Lower lobe of right lung (tissue), 2 donors: ENCODE data around the gene CTSS. TPM values are rescaled to one million over a fixed set of nuclear protein-coding genes. Genes with fewer than 3 reads are reported as not detected.

Experiments used
- ATAC-seq, 2 donors: fragments of 200-7000 bp; cut with Tn5 transposase; one replicate each; pipeline ENCODE4 v1.9.1; 2020 to 2022; ENCODE audit warnings: mild to moderate bottlenecking in 2 of 2, moderate library complexity in 2 of 2
- DNase-seq: peaks from one replicate; pipeline ENCODE4 v3.0.0-alpha.2; 2020
- H3K27ac ChIP-seq: fragments of 200-600 bp; one replicate; pipeline ENCODE4 v1.8.0; 2022
- H3K27me3 ChIP-seq: fragments of 200-600 bp; one replicate; pipeline ENCODE4 v1.8.0; 2022; ENCODE audit warnings: low read depth
- H3K36me3 ChIP-seq: fragments of 200-600 bp; one replicate; pipeline ENCODE4 v1.8.0; 2022; ENCODE audit warnings: mild to moderate bottlenecking
- H3K4me1 ChIP-seq: fragments of 200-600 bp; one replicate; pipeline ENCODE4 v1.8.0; 2022
- H3K4me3 ChIP-seq: fragments of 200-600 bp; one replicate; pipeline ENCODE4 v1.8.0; 2022; ENCODE audit warnings: mild to moderate bottlenecking
- H3K9me3 ChIP-seq: fragments of 200-600 bp; one replicate; pipeline ENCODE4 v1.8.0; 2022
- intact Hi-C: fragments of 100-400 bp; cut with DNase I; formaldehyde crosslinking; loops from one replicate; pipeline ENCODE4 v1.11.0; 2022
- total RNA-seq: library from RNA; stranded (reverse); fragmentation: NEBNext Ultra II Directional; extraction: Animal tissue kit (Norgen Biotek cat#: 25700); gene quantifications from one replicate; pipeline ENCODE4 v1.2.1, GENCODE V29; 2021
- TF ChIP-seq, protein P1 (sequence below): fragments of 200-600 bp; IDR thresholded peaks from one replicate; pipeline ENCODE4 v1.8.0; 2022; ENCODE audit warnings: antibody characterized with exemption, mild to moderate bottlenecking
- donor health status: DM: no; HTN: yes; CAD: no; lungs with severe emphysema.

Gene CTSS
- total RNA-seq, 1 donor from 2014 or later = 824 TPM

DNA sequence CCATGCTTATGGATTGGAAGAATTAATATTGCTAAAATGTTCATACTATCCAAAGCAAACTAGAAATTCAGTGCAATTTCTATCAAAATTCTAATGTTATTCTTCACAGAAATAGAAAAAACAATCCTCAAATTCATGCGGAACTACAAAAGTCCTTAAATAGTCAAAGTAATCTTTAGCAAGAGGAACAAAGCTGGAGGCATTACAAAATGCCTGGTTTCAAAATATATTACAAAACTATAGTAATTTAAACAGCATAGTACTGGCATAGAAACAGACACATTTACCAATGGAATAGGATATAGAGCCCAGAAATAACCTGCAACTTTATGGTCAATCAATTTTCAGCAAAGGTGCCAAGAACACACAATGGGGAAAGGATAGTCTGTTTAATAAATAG is 3.8 kb downstream of the CTSS start:
- Histone ChIP-seq H3K27ac (no peak overlapping the region), H3K4me1 (peaks cover 35% of the 10 kb centered on the region), H3K4me3 (peak overlapping the region; percentile 55), H3K27me3 (no peaks in the 10 kb centered on the region), H3K9me3 (no peaks in the 10 kb centered on the region), H3K36me3 (peaks cover 15% of the 10 kb centered on the region)
- intact Hi-C loops = no loop called here
- DNase-seq (no peak), ATAC-seq (no peak)
- TF ChIP-seq, protein P1, sequence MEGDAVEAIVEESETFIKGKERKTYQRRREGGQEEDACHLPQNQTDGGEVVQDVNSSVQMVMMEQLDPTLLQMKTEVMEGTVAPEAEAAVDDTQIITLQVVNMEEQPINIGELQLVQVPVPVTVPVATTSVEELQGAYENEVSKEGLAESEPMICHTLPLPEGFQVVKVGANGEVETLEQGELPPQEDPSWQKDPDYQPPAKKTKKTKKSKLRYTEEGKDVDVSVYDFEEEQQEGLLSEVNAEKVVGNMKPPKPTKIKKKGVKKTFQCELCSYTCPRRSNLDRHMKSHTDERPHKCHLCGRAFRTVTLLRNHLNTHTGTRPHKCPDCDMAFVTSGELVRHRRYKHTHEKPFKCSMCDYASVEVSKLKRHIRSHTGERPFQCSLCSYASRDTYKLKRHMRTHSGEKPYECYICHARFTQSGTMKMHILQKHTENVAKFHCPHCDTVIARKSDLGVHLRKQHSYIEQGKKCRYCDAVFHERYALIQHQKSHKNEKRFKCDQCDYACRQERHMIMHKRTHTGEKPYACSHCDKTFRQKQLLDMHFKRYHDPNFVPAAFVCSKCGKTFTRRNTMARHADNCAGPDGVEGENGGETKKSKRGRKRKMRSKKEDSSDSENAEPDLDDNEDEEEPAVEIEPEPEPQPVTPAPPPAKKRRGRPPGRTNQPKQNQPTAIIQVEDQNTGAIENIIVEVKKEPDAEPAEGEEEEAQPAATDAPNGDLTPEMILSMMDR = no peak

GRCh38 chr1:150760013-150760412 is 5.6 kb downstream of the CTSS start:
- Histone ChIP-seq H3K9me3 (no peaks in the 10 kb centered on the region), H3K36me3 (peaks cover 31% of the 10 kb centered on the region), H3K27me3 (no peaks in the 10 kb centered on the region), H3K4me1 (peaks cover 28% of the 10 kb centered on the region), H3K27ac (no peak overlapping the region), H3K4me3 (no peak overlapping the region)
- no peak for DNase-seq
- peak in 1 of 2 donors; percentile 53 for ATAC-seq
- TF ChIP-seq, protein P1 = no peak
- intact Hi-C loops = no loop called here

DNA sequence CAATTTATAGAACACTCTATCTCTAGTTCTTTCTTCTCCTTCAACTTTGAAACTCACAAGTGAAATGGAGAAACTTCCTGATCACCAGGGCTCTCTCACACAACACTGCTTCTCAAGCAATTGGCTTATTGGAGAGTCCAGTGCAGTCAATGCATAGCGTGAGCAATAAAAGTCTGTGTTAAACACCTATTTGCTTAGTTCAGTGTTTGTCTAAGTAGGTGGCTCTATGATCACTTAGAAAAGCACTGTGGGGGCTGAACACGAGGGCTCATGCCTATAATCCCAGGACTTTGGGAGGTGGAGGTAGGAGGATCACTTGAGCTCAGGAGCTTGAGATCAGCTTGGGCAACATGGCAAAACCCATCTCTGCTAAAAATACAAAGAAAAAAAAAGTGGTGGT is 12.2 kb downstream of the CTSS start:
- Histone ChIP-seq H3K4me1 (no peaks in the 10 kb centered on the region), H3K9me3 (no peaks in the 10 kb centered on the region), H3K36me3 (peaks cover 79% of the 10 kb centered on the region), H3K27ac (no peak overlapping the region), H3K27me3 (no peaks in the 10 kb centered on the region), H3K4me3 (no peak overlapping the region)
- TF ChIP-seq, protein P1 = no peak
- no peak for DNase-seq
- ATAC-seq = no peak
- intact Hi-C loops = no loop called here

DNA sequence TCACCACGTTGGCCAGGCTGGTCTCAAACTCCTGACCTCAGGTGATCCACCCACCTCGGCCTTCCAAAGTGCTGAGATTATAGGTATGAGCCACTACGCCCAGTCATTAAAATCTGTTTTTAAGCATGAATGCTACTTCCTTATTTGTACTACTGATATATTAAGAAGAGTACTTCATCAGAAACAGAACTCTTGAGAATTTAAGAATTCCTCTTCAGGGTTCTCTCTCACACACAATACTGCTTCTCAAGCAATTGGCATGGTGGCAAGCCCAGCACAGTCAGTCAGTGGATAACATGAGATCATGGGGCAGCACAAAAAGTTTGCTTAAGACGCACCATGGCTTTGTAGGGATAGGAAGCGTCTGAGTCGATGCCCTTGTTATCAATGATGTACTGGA is 14.1 kb downstream of the CTSS start:
- Histone ChIP-seq H3K4me3 (no peak overlapping the region), H3K27me3 (no peaks in the 10 kb centered on the region), H3K36me3 (peaks cover 77% of the 10 kb centered on the region), H3K4me1 (no peaks in the 10 kb centered on the region), H3K27ac (no peak overlapping the region), H3K9me3 (no peaks in the 10 kb centered on the region)
- intact Hi-C loops = no loop called here
- ATAC-seq (peak; percentile 83 to 86), DNase-seq (no peak)
- TF ChIP-seq, protein P1 = no peak

DNA sequence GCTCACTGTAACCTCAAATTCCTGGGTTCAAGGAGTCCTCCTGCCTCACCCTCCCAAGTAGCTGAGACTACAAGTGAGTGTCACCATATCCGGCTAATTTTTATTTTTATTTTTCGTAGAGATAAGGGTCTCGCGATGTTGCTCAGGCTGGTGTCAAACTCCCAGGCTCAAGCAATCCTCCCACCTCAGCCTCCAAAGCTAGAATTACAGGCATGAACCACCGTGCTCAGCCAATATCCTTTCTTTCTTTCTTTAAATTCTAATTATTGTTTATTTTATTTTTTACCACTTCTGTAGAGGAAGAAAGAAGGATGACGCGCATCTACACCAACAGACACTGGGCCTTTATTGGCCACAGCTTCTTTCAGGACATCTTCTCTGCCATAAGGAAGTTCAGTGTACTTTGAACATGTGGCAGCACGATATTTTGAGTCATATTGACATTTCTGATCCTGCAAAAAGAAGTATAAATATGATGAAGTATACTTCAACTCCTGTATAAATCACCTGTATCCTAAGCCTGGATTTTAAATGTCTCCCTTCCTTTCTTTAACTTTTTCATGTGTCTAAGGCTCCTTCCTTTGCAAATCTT is 15.8 kb downstream of the CTSS start:
- Histone ChIP-seq H3K9me3 (no peaks in the 10 kb centered on the region), H3K27ac (no peak overlapping the region), H3K36me3 (peaks cover 79% of the 10 kb centered on the region), H3K27me3 (no peaks in the 10 kb centered on the region), H3K4me1 (no peaks in the 10 kb centered on the region), H3K4me3 (no peak overlapping the region)
- intact Hi-C loops = no loop called here
- TF ChIP-seq, protein P1 = no peak
- DNase-seq (no peak), ATAC-seq (no peak)
